A549 (cell line): ENCODE measurements around the gene ZNF575. TPM values are rescaled to one million over a fixed set of nuclear protein-coding genes. Genes with fewer than 3 reads are reported as not detected.

Experiments used
- ATAC-seq, 2 experiments: fragments of 200-7000 bp in 1 of 2; fragments of >200 bp in 1 of 2; cut with Nextera tagmentation in 1 of 2; cut with Tn5 transposase in 1 of 2; 3 replicates each; pipeline versions ENCODE4 v1.8.0 to v1.9.1; 2018 to 2020; ENCODE audit warnings: mild to moderate bottlenecking in 1 of 2, moderate library complexity in 1 of 2
- CTCF ChIA-PET: fragments of 300-600 bp; sonication (Branson Sonifier 250); formaldehyde crosslinking; extraction: SDS; loops from one replicate; lab custom pipeline; 2021; ENCODE audit warnings: antibody characterized with exemption, inconsistent platforms; lab: Yijun Ruan, JAX
- POLR2A ChIA-PET: fragments of 350-600 bp; formaldehyde crosslinking; extraction: SDS; loops from one replicate; lab custom pipeline; 2021; ENCODE audit warnings: antibody characterized with exemption, inconsistent platforms; lab: Yijun Ruan, JAX
- DNase-seq, 2 experiments: peaks; one replicate each; pipeline versions ENCODE4 v3.0.0 to v3.0.0-alpha.2; 2011 to 2016; ENCODE audit warnings: low read depth in 1 of 2, low spot score in 1 of 2
- FAIRE-seq: peaks from 2 replicates; lab custom pipeline; 2011; peaks lifted over from hg19 to GRCh38; lab: Jason Lieb, UNC
- H3K27ac ChIP-seq, 2 experiments: fragments of >200 bp; sonication (Bioruptor Twin); formaldehyde crosslinking; 3 replicates each; pipeline ENCODE4 v1.5.1; 2016 to 2017
- H3K4me1 ChIP-seq: fragments of >200 bp; sonication (Bioruptor Twin); formaldehyde crosslinking; 3 replicates; pipeline ENCODE4 v1.6.1; 2016
- H3K4me2 ChIP-seq: fragments of >200 bp; sonication (Bioruptor Twin); formaldehyde crosslinking; 3 replicates; pipeline ENCODE4 v1.6.1; 2016
- H3K4me3 ChIP-seq: fragments of >200 bp; sonication (Bioruptor Twin); formaldehyde crosslinking; 3 replicates; pipeline ENCODE4 v1.5.1; 2016
- H3K9me3 ChIP-seq: fragments of >200 bp; sonication (Bioruptor Twin); formaldehyde crosslinking; 3 replicates; pipeline ENCODE4 v1.6.1; 2016
- CBX8 ChIP-seq: fragments of 200-600 bp; sonication (generic); IDR thresholded peaks from 2 replicates; pipeline ENCODE4 v1.6.1; 2016
- FOSL2 ChIP-seq, 2 experiments: fragments of 450-650 bp in 1 of 2; fragments of >200 bp in 1 of 2; sonication (Bioruptor Twin) in 1 of 2; formaldehyde crosslinking; IDR thresholded peaks; 2 replicates each; pipeline versions ENCODE4 v1.5.0 to v1.6.1; 2016 to 2020; ENCODE audit warnings: mild to moderate bottlenecking in 1 of 2, moderate library complexity in 1 of 2
- HEYL ChIP-seq: fragments of 250-450 bp; sonication (Bioruptor Pico); IDR thresholded peaks from 2 replicates; pipeline ENCODE4 v1.8.0; 2021; ENCODE audit warnings: mild to moderate bottlenecking, moderate library complexity
- HOXB13 ChIP-seq: fragments of 250-450 bp; sonication (Bioruptor Pico); IDR thresholded peaks from 2 replicates; pipeline ENCODE4 v1.5.0; 2020; ENCODE audit warnings: low read depth, mild to moderate bottlenecking, moderate library complexity
- HOXB5 ChIP-seq: fragments of 250-450 bp; sonication (Bioruptor Pico); IDR thresholded peaks from 2 replicates; pipeline ENCODE4 v1.5.0; 2020; ENCODE audit warnings: mild to moderate bottlenecking, moderate library complexity
- JUN ChIP-seq, 2 experiments: fragments of >200 bp; sonication (Bioruptor Twin); formaldehyde crosslinking; IDR thresholded peaks; 2 replicates in 1 of 2; 3 replicates in 1 of 2; pipeline ENCODE4 v1.6.1; 2016 to 2017
- JUNB ChIP-seq: fragments of >200 bp; sonication (Bioruptor Twin); formaldehyde crosslinking; IDR thresholded peaks from 2 replicates; pipeline ENCODE4 v1.6.1; 2016
- KDM1A ChIP-seq: fragments of 200-600 bp; sonication (generic); IDR thresholded peaks from 2 replicates; pipeline ENCODE4 v1.6.1; 2016; ENCODE audit warnings: low read depth, mild to moderate bottlenecking
- KDM5A ChIP-seq: fragments of 200-600 bp; sonication (generic); IDR thresholded peaks from 2 replicates; pipeline ENCODE4 v1.6.1; 2016; ENCODE audit warnings: antibody characterized with exemption, mild to moderate bottlenecking
- MAFK ChIP-seq: fragments of 450-650 bp; IDR thresholded peaks from 2 replicates; pipeline ENCODE4 v1.6.1; 2014; ENCODE audit not compliant: partially characterized antibody
- MAZ ChIP-seq: fragments of 150-350 bp; IDR thresholded peaks from 2 replicates; pipeline ENCODE4 v1.6.1; 2014; ENCODE audit warnings: antibody characterized with exemption, low read depth, low read length, borderline replicate concordance
- NPAS2 ChIP-seq: fragments of 250-450 bp; sonication (Bioruptor Pico); IDR thresholded peaks from 2 replicates; pipeline ENCODE4 v1.8.0; 2022; ENCODE audit warnings: mild to moderate bottlenecking, moderate library complexity, borderline replicate concordance
- RNF2 ChIP-seq: fragments of 200-600 bp; sonication (generic); IDR thresholded peaks from 2 replicates; pipeline ENCODE4 v1.6.1; 2016; ENCODE audit warnings: low read depth, mild to moderate bottlenecking, antibody characterized with exemption, moderate library complexity, borderline replicate concordance
- SREBF2 ChIP-seq: fragments of 450-650 bp; IDR thresholded peaks from 2 replicates; pipeline ENCODE4 v1.6.1; 2014; ENCODE audit warnings: mild to moderate bottlenecking, moderate library complexity
- TFCP2L1 ChIP-seq: fragments of 250-450 bp; sonication (Bioruptor Pico); IDR thresholded peaks from 2 replicates; pipeline ENCODE4 v1.5.0; 2021; ENCODE audit warnings: mild to moderate bottlenecking
- ZSCAN20 ChIP-seq: fragments of 250-450 bp; sonication (Bioruptor Pico); IDR thresholded peaks from 2 replicates; pipeline ENCODE4 v1.8.0; 2022; ENCODE audit warnings: mild to moderate bottlenecking, moderate library complexity
- WGBS: methylation state at CpG from one replicate; pipeline ENCODE4 v1.1.6; 2017; ENCODE audit errors: missing lambda C conversion rate; 5-methylcytosine and 5-hydroxymethylcytosine counted together
- polyA plus RNA-seq, 4 experiments: library from polyadenylated mRNA; depleted of rRNA in 3 of 4; stranded (reverse); fragments of >200 nt; fragmentation: RNase III in 1 of 4; extraction: RNeasy Plus Mini Kit Qiagen cat#74134 plus additional on column Dnase treatment in 1 of 4; gene quantifications; 2 replicates in 3 of 4; 3 replicates in 1 of 4; pipeline ENCODE4 v1.2.3, GENCODE V29; 2011 to 2017

ZNF575 gene
- polyA plus RNA-seq, 2 of the 4 experiments (the other 2 are of a cell fraction), result 0.09 to 1.5 TPM

- TF ChIP-seq RNF2 (no peak), MAFK (no peak), FOSL2 (IDR thresholded peaks at IDR 0.05) (no peak), FOSL2 (CRISPR knock-in tag; IDR thresholded peaks at IDR 0.05) (peak; percentile 48; the same call in 1 of the 2 replicates), HOXB5 (no peak), MAZ (no peak)
Measured at GRCh38 chr19:43560687-43561086, 27.7 kb downstream of the ZNF575 start (continued).

GRCh38 chr19:43561139-43561970, 28.4 kb downstream of the ZNF575 start:
- Histone ChIP-seq H3K9me3 (no peaks in the 10 kb centered on the region), H3K4me2 (no peak overlapping the region), H3K27ac (no peak overlapping the region), H3K4me3 (no peak overlapping the region), H3K4me1 (peaks cover 9% of the 10 kb centered on the region; the same call in 1 of the 3 replicates)
- no peak for FAIRE-seq
- CTCF ChIA-PET, result interaction anchor here (0.9 to 2.9 kb wide), 7 partner anchors 9 to 101 kb away, joined by 3 to 8 read pairs (median 5); no protein-coding TSS in a partner anchor
- peak in 1 of 2 experiments; percentile 41; a peak in 2 of 6 replicates for ATAC-seq
- TF ChIP-seq JUNB (no peak), SREBF2 (no peak), KDM5A (no peak), HOXB13 (CRISPR knock-in tag) (no peak), JUN (IDR thresholded peaks at IDR 0.05) (no peak), NPAS2 (CRISPR knock-in tag) (no peak), TFCP2L1 (CRISPR knock-in tag) (no peak), KDM1A (0 out of 2 replicates have a peak, but pooled peaks have one; percentile 52)
- DNase-seq, result no peak
- WGBS, result 95% methylated on average over 12 of the region's 12 CpGs
- POLR2A ChIA-PET, result interaction anchor here (1.3 kb wide), 1 partner anchor 28 kb away, joined by 5 read pairs; the partner anchor contains the start of gene ZNF575

GRCh38 chr19:43562226-43562697, 29.3 kb downstream of the ZNF575 start:
- FAIRE-seq (no peak), ATAC-seq (peak in 1 of 2 experiments; percentile 26; a peak in 1 of 6 replicates), DNase-seq (no peak)
- Histone ChIP-seq H3K27ac (no peak overlapping the region), H3K4me3 (no peak overlapping the region), H3K4me1 (peaks cover 9% of the 10 kb centered on the region; the same call in 1 of the 3 replicates), H3K9me3 (no peaks in the 10 kb centered on the region), H3K4me2 (no peak overlapping the region)
- ChIA-PET CTCF (interaction anchor here (2.2 to 2.9 kb wide), 3 partner anchors 9 to 27 kb away, joined by 6 to 8 read pairs (median 7); no protein-coding TSS in a partner anchor), POLR2A (no interaction called here)
- no peak for TF ChIP-seq MAZ
- no peak for TF ChIP-seq SREBF2
- no peak for TF ChIP-seq JUN (IDR thresholded peaks at IDR 0.05)
- TF ChIP-seq CBX8, result no peak
- no peak for TF ChIP-seq HEYL (CRISPR knock-in tag)
- 89% methylated on average over 6 of the region's 6 CpGs for whole genome bisulfite sequencing

- ChIA-PET CTCF (interaction anchor here (2.2 to 2.9 kb wide), 3 partner anchors 9 to 28 kb away, joined by 6 to 8 read pairs (median 7); no protein-coding TSS in a partner anchor), POLR2A (no interaction called here)
- DNase-seq (no peak), FAIRE-seq (no peak), ATAC-seq (no peak)
- Histone ChIP-seq H3K27ac (no peak overlapping the region), H3K4me1 (peaks cover 9% of the 10 kb centered on the region; the same call in 1 of the 3 replicates), H3K4me2 (no peak overlapping the region), H3K4me3 (no peak overlapping the region), H3K9me3 (no peaks in the 10 kb centered on the region)
- 76% methylated on average over 14 of the region's 14 CpGs for WGBS
- no peak for TF ChIP-seq ZSCAN20
Measured at GRCh38 chr19:43562698-43563241, 29.8 kb downstream of the ZNF575 start.
